DLD1 (cell line): ENCODE results near the gene CEP170.

ENCODE experiments used
- in situ Hi-C: cut with HindIII; loops from 2 replicates; pipeline ENCODE4 v1.10.0; 2017; ENCODE audit warnings: low sequenced_read_pairs

The CEP170 gene

DNA sequence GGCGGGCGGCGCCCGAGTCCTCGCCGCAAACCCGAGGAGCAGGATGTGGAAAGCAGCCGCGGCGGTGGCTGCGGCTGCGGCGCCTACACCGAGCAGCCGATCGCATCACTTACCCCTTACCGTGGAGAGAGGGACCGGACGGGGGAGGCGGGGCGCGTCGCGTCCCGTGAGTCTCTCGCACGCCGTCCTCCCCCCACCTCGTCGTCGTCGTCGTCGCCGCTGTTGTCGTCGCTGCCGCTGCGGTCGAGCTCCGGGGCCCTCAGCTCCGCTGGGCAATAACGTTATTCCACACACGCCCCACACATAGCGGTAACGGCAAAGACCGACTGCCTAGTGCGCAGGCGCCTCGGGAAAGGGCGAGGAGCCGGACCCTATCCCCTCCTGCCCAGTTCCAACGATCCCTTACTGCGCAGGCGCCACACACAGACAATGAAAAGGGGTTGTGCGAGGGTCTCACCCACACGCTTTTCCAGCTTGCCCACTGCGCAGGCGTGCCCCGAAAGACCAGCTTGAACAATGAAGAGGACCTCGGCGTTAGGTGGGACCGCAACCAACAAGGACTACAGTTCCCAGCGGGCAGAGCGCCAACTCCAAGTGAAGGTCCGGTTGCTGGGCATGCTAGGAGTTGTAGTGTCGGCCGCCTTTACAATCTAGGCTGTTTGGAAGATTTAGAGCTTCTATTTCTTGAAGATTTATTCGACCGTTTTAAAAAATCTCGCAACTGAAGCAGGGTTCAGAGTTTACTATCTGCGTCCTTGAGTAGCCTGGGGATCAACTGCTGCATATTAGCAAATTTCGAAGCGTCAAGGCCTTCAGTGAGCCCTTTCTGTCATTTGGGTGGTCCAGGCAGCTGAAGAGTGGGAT lies at the start of gene CEP170:
TSS of gene CEP170 (minus strand) at position 355 of the 864 bp plus-strand sequence. CDS start 30,001 bp downstream, outside the sequence.
- in situ Hi-C loops = no loop called here

DNA sequence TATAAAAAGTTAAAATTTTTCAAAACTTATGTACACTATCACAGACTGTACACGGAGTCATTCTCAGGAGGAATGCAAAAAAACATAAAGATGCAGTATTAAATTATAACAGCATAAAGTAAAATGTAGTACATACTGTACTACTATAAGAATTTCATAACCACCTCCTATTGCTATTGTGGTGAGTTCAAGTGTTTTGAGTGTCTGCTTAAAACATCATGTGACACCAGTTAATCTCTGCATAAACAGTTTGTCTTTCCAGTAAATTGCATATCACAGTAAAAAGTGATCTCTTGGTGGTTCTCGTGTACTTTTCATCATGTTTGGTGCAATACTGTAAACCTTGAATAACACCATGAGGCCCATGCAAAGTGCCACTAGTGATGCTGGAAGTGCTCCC lies 46.0 kb upstream of the CEP170 start:
- in situ Hi-C loops = no loop called here

DNA sequence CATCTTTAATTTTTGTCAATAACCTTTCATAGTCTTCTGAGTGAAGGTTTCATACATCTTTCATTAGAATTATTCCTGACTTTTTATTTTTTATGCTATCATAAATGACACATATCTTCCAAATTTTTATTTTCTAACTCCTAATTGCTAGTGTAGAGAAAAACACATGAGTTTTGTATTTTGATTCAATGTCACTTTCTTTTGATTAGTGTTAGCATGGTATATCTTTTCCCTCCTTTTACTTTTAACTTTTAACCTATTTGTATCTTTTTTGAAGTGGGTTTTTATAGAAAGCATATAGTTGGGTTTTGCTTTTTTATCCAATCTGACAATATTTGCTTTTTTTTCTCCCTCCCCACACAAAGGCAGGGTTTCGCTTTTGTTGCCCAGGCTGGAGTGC lies 44.0 kb upstream of the CEP170 start:
- in situ Hi-C loops = no loop called here

DNA sequence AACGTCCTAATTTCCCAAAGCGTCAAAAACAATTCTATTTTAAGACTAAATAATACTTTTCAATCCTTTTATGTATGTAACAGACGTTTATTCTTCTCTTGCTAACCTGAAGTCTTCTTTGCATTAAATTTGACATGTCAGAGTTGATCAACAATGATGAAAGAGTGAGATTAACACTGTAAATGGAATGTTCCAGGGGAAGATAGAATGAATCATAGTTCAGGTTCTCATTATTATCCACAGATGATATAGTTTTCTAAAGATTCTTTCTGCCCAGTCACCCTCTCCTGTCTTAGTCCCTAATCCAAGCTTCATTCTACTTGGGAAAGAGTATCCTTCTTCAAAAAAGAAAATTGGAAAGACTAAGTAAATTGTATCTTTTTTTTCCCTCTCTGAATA lies 39.6 kb upstream of the CEP170 start:
- in situ Hi-C loops = no loop called here

DNA sequence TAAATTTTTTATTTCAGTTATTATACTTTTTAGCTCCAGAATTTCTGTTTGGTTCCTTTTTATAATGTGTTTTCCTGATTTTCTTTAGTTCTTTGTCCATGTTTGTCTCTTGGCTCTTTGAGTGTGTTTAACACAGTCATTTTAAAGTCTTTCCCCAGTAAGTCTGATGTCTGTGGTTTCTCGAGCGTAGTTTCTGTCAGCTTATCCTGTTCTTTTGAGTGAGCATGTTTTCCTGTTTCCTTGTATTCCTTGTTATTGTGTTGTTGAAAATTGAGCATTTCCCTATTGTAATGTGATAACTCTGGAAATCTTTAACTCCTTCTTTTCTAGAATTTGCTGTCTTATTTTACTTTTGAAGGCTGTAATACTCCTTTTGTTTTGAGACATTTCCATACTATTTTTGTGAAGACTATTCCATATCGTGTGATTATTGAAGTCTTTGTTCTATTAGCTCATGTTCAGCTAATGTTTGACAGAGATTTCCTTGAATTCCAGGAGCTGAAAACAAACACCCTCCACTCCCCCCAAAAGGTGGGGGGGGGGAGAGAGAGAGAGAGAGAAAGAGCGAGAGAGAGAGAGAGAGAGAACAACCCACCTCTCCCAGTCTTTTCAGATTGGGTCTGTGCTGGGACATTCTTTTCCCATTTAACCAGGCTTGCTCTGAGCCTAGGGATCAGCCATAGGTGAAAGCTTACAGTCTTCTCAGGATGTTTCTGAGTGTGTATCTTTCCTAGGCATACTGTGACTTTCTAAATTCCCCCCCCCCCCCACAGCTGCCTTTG lies 39.1 kb upstream of the CEP170 start:
- in situ Hi-C loops = no loop called here

DNA sequence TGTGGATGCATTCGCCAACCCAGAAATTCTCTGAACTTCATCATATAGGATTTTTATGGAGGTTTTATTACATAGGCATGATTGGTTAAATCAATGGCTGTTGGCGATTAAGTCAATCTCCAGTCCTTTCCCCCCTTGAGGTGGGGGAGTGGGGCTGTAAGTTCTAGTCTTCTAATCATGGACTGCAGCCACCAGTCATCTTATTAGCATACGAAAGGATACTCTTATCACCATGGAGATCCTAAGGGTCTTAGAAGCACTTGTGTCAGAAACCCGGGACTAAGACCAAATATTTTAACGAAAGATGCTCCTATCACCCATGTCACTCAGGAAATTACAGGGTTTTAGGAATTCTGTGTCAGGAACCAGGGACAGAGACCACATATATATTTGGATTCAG lies 37.0 kb upstream of the CEP170 start:
- in situ Hi-C loops = no loop called here

DNA sequence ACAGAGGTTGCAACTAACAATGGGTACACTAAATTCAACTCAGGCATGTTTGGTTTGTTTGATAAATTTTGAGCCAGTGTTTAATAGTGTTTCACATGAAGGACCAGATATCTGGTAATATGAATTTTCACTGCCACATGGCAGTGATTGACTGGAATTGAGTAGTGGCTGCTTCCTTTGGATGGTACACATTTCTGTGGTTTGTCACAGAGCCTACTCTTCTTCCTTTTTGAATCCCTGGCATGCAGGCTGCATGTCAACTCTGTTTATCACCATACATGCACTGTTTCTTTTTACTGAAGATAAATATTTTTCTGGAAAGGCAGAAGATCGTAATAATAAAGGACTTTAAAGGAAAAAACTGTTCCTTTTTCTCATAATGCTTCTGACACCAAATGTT lies 36.2 kb upstream of the CEP170 start:
- in situ Hi-C loops = no loop called here

DNA sequence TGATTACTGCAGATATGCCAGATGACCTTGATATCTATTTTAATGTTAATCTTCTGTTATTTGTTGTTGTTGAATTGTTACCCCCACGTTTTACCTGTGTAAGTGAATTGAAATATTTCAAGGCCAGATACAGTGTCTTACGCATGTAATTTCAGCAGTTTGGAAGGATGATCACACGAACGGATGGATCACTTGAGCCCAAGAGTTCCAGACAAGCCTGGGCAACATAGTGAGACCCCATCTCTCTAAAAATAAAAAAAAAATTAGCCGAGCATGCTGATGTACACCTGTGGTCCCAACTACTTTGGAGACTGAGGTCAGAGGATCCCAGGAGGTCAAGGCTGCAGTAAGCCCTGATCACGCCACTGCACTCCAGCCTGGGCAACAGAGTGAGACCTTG lies 33.0 kb upstream of the CEP170 start:
- in situ Hi-C loops = no loop called here

DNA sequence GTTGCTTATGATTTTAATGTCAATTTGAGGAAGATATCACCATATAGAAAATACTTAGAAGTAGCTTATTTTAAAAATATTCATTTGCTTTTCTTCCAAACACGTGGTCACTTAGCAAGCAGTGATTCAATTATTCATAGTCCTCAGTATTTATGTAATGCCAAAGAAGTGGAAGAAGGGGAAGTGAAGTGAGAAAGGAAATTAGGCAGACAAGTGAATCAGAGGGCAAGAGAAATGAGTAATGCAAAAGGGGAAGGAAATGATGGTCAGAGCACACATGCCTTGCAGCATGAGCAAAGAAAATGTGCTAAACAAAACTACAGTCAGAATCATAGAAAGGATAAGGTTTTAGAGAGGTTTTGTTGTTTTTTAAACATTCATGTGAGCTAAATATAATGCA lies 32.6 kb upstream of the CEP170 start:
- in situ Hi-C loops = no loop called here

DNA sequence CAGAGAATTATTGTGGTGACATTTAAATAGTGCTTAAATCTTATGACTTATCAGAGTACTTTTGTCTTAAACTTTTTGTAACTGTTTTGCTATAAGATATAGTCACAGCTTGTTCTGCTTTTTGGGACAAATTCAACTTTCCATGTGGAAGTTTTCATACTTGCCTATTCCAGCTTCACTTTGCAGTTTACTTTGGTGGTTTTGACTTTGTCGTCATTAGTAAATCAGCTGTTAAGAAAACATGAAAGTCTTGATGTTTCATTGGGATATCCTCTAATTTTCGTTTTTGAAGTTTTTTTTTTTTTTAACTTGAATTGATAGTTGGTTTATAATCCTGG lies 32.0 kb upstream of the CEP170 start:
- in situ Hi-C loops = no loop called here

DNA sequence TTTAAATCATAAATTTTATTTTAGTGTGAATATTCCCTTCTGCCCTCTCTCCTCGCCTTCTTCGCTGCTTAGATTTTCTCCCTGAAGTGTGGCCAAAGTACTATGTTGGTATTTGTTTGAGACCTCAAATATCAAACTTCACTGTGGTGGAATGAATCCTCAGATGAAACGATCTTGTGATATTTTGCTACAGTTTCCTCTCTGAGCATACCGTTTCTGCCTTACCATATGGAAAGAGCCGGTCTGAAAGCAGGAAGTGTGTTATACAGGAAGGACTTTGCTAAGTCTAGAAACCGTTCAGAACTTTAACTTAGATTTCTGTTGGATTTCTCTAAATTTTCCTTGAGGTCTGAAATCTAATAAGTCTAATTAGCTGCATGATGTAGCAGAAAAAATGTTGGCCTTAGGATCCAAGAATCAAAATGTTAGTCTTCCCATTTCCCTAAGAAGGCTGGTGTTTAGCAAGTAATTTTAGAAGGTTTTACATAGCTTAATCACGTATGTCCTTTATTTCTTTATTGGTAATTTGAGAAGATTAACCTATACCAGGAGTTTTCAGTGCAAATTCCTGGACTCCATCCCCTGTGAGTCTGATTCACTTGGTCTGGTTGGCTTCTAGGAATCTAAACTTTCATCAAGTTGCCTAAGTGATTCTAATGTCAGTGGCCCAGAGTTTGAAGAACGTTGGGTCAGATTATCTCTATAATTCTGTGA lies 31.5 kb upstream of the CEP170 start:
- in situ Hi-C loops = no loop called here

DNA sequence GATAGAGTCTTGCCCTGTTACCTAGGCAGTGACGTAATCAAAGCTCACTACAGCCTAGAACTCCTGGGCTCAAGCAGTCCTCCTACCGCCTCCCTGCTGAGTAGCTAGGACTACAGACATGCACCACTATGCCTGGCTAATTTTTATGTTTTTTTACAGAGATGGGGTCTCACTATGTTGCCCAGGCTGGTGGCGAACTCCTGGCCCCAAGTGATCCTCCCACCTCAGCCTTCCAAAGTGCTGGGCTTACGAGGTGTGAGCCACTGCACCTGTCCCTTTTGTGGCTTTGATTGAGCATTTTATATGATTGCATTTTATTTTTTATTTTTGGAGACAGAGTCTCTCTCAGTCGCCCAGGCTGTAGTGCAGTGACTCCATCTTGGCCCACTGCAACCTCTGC lies 26.6 kb upstream of the CEP170 start:
- in situ Hi-C loops = no loop called here

DNA sequence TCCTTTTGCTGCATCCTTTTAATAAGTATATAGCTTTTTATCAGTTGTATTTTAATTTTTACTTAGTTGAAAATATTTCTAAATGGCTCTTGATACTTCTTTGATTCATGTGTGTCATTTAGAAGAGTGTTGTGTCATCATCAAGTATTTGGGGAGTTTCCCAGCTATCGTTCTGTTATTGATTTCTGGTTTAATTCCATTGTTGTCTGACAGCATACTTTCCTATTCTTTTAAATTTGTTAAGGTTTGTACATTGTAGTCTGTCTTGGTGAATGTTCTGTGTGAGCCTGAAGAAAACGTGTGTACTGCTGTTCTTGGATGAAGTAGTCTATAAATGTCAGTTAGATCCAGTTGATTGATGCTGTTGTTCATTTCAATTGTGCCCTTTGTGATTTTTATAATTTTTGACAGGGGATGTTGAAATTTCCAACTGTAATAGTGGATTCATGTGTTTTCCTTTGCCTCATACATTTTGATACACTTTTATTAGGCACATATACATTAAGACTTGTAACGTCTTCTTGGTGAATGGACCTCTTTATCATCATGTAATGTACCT lies 25.6 kb upstream of the CEP170 start:
- in situ Hi-C loops = no loop called here

DNA sequence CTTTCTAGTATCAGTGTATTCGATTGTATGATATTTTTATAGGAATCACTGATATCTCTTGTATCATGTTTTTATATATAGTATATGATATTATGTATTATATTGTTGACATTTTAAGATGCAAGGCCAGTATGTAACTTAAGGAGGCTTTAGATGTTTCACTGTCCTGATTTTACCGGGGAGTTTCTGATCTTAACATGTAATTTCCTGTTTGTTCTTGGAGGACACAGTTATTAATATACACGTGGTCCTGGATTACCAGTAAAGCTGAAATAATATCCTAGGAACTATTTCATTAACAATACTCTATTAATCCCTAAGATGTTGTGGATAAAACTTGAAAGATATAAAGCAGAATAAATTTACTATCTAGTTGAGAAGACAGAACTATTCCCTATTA lies 20.2 kb upstream of the CEP170 start:
- in situ Hi-C loops = no loop called here

DNA sequence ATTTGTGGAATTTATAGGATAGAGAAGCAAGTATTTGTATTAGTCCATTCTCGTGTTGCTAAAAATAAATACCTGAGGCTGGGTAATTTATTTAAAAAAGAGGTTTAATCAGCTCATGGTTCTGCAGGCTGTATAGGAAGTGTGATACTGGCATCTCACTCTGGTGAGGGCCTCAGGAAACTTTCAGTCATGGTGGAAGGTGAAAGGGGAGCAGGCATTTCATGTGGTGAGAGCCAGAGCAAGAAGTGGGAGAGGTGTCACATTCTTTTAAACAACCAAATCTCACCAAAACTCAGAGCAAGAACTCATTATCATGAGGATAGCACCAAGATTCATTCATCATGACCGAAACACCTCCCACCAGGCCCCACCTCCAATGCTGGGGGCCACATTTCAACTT lies 18.9 kb upstream of the CEP170 start:
- in situ Hi-C loops = no loop called here

DNA sequence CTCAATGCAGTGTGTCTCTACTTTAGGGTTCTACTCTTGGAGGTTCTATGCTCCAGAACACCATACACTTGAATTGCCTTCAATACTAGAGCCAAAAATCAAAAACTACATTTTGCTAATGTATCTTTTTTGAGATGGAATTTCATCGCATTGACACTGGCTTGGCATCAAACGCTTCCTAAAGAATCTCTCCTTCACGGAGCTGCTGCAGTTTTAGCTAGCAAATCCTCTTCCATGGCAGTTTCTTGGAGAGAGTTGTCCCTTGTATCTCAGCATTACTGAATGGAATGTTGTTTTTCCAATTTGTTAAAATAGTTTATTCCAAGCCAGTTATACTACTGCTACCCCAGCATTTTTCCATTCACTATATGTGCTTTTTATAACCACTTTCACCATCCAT lies 18.4 kb upstream of the CEP170 start:
- in situ Hi-C loops = no loop called here

DNA sequence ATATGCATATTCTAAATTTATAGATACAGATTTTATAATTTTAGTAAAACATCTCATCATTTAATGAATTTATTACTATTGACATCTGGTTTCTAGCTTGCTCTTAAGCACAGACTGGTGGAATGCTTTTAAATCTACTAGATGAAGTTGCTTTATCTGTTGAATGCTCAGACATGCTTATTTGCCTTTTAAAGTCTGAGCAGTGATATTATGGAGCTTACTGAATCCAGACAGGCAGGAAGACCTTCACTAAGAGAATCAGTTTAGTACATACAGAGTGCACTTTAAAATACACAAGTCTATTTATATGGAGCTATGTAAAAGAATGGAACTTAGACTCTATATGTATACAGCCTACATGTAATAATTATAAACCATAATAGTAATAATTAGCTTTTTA lies 17.3 kb upstream of the CEP170 start:
- in situ Hi-C loops = no loop called here

DNA sequence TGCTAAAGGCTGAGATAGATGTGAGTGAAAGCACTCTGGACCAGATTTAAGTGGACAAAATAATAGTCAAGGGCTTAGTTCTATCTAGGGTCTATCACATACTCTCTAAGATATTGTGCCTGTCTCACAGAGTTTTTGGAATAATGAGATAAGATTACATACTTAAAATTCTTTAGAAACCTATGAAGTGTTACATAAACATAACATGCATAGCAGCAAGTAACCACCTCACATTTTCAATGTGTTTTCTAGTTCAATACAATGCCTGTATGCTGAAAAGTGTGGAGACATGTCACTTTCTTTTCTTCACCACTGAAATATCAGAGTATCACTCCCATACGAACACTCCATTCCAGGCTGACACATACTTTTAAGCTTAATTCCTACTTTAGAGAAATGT lies 16.9 kb upstream of the CEP170 start:
- in situ Hi-C loops = no loop called here

DNA sequence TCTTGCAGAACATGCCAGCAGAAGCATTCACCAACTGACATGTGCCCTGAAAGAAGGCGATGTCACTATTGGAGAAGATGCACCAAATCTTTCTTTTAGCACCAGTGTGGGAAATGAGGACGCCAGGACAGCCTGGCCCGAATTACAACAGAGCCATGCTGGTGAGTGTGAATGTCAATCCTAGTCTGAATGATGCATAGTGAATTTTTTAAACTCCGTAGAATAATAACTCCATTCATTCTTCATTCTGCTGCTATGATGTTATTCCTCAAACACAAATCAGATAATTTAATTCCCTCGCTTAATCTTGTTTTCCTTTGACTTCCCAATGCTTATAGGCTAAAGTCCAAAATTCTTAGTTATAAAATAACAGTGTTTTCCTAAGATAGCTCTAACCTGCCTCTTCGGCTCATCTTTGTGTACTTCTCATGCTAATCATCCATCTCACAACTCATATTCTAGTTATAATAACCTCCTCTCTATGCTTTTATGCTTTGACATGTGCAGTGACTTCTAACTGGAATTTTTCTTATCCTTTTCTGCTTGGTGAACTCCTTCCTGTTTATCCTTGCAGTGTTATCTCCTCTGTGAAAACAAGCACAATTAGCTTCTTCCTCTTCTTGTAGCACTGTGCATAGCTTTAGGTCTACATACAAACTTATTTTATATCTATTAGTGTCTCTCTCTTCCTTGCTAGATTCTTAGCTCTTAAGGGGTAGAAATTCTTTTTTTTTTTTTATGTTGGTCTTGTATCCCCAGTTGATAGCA lies 15.2 kb upstream of the CEP170 start:
- in situ Hi-C loops = no loop called here

DNA sequence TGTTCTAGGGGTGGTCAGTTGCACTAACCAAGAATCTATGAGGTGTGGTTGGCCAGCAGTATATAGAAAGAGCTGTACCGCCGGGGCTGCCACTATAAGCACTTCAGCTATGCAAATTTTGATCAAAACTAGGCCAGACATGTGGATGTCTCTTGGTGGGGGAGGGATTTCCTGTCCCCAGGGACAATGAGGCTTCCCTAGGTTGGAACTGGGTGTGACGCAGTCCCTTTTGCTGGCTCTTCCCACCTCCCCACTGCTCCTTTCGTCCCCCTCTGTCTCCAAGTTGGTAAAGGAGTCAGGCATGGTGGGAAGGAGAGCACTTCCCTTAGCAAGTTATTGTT lies 14.3 kb upstream of the CEP170 start:
- in situ Hi-C loops = no loop called here
